Mammary epithelial cell (primary cell): ENCODE results near the gene NUCB1.

ENCODE experiments used
- EZH2 ChIP-seq: IDR thresholded peaks from 2 replicates; pipeline ENCODE4 v1.6.1; 2012; ENCODE audit warnings: low read length, inconsistent platforms, borderline replicate concordance
- TF ChIP-seq, protein P1 (sequence below), 2 donors: IDR thresholded peaks in 1 of 2; conservative IDR thresholded peaks in 1 of 2; 2 replicates each; pipeline ENCODE4 v1.5.1; 2011 to 2012; ENCODE audit warnings: inconsistent platforms in 2 of 2, low read length in 2 of 2, mild to moderate bottlenecking in 2 of 2, control low read depth in 1 of 2, low read depth in 1 of 2; ENCODE audit not compliant: insufficient read depth in 1 of 2; ENCODE audit errors: extremely low read depth in 1 of 2

DNA sequence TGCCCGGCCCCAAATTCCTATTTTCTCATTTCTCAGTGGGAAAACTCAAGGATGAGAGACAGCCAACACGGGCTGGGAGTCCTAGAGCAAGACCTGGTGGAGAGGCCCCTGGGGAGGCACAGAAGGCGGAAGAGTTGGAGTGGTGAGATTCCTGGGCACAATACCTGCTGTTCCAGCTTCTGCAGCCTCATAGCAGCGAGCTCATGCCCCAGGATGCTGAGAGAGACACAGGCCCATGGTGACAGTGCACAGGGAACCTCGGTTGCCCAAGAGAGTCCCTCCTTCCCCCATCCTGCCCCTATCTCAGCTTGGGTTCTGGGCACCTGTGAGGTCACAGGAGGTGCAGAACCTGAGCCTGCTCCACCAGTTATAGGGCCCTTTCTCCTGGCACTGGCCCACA, 2.9 kb upstream of the NUCB1 start:
- TF ChIP-seq, protein P1, sequence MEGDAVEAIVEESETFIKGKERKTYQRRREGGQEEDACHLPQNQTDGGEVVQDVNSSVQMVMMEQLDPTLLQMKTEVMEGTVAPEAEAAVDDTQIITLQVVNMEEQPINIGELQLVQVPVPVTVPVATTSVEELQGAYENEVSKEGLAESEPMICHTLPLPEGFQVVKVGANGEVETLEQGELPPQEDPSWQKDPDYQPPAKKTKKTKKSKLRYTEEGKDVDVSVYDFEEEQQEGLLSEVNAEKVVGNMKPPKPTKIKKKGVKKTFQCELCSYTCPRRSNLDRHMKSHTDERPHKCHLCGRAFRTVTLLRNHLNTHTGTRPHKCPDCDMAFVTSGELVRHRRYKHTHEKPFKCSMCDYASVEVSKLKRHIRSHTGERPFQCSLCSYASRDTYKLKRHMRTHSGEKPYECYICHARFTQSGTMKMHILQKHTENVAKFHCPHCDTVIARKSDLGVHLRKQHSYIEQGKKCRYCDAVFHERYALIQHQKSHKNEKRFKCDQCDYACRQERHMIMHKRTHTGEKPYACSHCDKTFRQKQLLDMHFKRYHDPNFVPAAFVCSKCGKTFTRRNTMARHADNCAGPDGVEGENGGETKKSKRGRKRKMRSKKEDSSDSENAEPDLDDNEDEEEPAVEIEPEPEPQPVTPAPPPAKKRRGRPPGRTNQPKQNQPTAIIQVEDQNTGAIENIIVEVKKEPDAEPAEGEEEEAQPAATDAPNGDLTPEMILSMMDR (conservative IDR thresholded peaks at IDR 0.05 in 1 of 2, IDR thresholded peaks at IDR 0.05 in 1 of 2; ENCODE audit: extremely low read depth in 1 of 2, insufficient read depth in 1 of 2, low read depth in 1 of 2, low read length in 2 of 2): no peak
- no peak for TF ChIP-seq EZH2
